Lower leg skin (tissue), 3 donors: ENCODE data around the gene PORCN.

Experiments used
- POLR2A ChIP-seq, 2 donors: fragments of 450-650 bp; IDR thresholded peaks; one replicate each; pipeline ENCODE4 v1.6.1; 2016 to 2017; ENCODE audit warnings: antibody characterized with exemption in 2 of 2, mild to moderate bottlenecking in 1 of 2, moderate library complexity in 1 of 2
- TF ChIP-seq, protein P1 (sequence below), 3 donors: fragments of 450-650 bp; IDR thresholded peaks; one replicate each; pipeline ENCODE4 v1.5.1; 2016; ENCODE audit warnings: antibody characterized with exemption in 3 of 3, mild to moderate bottlenecking in 3 of 3, moderate library complexity in 2 of 3

DNA sequence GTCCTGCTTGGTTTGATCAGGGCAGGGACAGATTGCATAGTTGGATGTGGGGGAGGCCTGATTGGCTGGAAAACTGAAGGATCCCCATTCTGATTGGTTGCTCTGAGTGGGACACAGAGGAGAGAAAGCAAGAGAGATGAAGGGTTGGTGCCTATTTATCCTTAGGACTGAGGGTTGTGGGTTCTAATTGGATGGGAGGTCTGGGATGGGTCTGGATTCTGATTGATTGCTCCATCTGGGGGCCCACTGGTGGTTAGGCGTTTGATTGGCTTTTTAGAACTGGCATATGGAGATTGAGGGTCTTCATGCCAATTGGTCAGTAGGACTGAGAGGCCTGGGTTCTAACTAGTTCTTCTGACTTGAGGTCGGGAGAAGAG is 12.2 kb downstream of the PORCN start:
- TF ChIP-seq POLR2A (IDR thresholded peaks at IDR 0.05) = no peak
- TF ChIP-seq, protein P1, sequence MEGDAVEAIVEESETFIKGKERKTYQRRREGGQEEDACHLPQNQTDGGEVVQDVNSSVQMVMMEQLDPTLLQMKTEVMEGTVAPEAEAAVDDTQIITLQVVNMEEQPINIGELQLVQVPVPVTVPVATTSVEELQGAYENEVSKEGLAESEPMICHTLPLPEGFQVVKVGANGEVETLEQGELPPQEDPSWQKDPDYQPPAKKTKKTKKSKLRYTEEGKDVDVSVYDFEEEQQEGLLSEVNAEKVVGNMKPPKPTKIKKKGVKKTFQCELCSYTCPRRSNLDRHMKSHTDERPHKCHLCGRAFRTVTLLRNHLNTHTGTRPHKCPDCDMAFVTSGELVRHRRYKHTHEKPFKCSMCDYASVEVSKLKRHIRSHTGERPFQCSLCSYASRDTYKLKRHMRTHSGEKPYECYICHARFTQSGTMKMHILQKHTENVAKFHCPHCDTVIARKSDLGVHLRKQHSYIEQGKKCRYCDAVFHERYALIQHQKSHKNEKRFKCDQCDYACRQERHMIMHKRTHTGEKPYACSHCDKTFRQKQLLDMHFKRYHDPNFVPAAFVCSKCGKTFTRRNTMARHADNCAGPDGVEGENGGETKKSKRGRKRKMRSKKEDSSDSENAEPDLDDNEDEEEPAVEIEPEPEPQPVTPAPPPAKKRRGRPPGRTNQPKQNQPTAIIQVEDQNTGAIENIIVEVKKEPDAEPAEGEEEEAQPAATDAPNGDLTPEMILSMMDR (IDR thresholded peaks at IDR 0.05) = no peak
